GM19025 (cell line): Measurements from ENCODE around the gene MGME1.

Experiments
- ATAC-seq: cut with Tn5 transposase; IDR thresholded peaks from one replicate; pipeline ENCODE4 v1.9.1; 2021; ENCODE audit warnings: mild to moderate bottlenecking, low read depth, moderate library complexity; ENCODE audit not compliant: unreplicated experiment

MGME1 gene

DNA sequence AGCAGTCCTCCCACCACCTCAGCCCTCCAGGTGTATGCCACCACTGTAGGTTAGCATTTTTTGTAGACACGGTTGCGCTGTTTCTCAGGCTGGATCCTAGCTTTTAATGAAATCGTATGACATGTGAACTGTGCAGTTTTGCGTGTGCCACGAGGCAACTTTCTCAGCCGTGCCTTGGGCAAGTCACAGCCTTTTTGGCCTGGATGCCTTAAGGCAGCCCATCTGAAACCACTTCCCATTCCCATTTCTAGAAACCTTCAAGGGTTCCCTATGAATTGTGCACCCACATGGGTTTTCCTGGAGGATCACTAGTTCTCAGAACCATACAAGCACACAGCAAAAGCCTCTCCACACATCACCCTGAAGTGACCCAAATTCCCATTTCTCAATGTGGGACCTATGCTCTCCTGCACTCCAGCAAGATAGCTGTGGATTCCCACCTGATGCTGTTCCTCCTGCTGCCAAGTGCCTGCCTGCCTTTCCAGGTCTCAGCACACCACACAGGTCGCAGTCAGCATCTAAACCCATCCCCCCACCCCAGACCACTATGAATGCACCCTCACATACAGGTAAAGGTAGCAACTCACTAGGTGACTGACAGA is 29.1 kb upstream of the MGME1 start:
- ATAC-seq: no peak

DNA sequence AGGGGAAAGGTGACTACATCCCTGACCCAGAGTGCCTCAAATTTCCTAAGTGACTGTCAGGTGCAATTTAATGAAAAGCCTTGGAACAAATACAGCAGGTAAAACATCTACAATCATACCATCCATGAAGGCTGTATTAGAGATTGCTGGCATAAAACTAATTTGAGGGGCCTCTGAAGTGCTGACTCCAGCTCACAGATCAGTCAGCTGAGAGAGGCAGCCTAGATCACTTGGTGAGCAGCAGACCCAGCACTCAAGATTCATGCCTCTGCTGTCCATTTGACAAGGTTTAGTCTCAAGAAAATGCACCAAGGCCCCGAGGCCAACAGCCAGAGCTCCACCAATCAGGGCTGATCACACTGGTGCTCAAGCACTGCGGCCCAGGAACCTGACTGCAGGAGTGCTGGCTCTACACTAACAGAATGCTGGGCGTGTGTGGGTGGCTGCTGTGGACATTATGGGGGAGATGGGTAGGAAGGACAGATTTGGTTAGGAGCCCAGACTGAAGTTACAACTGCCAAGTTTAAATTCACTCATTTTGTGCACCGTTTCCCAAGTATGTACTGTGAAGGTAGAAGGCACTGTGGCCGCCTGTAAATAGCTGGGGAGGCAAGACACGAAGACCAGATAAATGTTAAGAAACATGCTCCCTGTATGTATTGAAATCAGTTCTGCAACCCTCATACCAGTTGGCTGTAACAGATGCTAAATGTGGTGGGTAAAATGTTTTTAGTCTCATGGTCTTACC is 28.4 kb upstream of the MGME1 start:
- ATAC-seq: no peak

DNA sequence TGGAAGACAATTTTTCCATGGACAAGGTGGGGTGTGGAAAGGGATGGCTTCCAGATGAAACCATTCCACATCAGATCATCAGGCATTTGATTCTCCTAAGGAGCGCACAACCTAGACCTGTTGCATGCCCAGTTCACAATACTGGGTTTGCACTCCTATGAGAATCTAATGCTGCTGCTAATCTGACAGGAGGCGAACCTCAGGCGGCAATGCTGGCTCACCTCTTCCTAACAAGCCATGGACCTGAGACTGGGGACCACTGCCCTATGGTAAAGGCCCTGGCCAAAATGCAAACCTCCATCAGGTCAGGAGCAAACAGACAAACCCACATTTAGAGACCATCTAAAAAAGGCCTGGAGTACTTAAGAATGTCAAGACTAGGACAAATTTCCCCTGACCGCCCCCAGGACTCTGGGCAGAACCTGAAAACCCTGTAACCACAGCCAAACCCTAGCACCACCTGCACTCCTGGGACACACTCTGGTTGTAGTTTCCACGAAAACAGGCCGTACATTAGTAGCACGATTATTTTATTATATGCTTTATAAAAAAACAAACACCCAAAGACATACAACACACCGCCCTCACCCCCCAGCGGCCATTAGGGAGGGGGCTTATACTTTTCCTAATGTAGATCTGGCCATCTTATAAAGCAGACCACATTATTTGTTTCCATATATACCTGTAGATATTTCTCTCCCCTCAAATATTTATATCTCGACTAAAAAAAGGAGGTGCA is 27.6 kb upstream of the MGME1 start:
- no peak for ATAC-seq

DNA sequence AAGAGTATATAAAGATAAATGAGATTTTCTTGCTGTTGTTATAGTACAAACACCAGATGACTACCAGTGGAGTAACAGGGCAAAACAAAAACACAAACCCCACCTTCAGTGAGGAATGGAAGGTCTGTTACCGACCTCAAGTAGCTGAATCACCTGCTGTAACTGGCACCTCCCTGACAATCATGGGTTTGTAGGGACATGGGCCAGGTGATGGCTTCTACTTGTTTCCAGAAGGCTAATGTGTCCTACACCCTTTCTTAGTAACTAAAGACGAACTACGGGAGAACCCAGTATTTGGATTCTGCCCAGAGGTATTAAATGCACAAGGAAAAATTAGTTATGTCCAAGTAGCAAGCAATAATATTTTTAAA is 27.0 kb upstream of the MGME1 start:
- ATAC-seq: no peak

DNA sequence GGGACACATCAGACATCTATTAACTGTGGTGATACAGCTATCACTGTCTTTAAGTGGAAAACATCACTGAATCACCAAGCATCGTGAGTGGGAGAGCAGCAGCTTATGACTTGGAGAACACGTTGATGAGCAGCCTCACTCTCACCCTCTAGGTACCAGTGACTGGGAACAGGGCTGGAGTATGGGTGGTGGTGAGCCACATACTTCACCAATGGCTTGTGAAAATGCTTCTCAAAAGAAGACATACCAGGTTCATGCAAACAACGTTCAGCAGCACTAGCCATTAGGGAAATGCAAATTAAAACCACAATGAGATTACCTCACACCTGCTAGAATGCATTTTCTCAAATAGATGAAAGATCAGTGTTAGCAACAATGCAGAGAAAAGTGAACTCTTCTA is 25.5 kb upstream of the MGME1 start:
- peak; percentile 78 for ATAC-seq

DNA sequence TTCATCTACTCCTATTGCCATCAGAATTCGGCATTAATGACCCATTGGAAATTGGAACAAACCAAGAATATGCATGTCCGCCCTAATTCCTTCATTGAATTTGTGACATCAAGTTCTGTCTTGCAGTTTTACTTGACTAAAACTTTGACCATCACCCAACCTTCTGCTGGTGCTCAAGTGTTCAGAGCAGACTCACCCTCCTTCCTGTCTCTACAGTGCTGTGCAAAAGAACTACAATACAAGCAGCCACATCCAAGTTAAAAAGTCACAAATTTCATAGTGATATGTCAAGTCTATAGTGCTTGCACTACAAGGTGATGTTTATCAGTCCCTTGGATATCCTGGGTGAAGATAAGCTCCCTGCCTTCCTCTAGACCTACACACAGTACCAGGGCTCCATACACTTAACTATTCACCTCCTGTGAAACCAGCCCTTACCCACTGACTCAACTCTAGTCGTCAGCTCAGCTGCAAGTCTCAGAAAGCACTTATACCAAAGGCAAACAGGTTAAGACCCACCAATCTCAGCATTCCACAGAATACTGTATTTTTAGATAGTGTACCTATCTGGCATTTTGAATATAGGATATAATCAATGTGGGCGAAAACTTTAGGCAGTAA is 23.9 kb upstream of the MGME1 start:
- ATAC-seq: no peak

DNA sequence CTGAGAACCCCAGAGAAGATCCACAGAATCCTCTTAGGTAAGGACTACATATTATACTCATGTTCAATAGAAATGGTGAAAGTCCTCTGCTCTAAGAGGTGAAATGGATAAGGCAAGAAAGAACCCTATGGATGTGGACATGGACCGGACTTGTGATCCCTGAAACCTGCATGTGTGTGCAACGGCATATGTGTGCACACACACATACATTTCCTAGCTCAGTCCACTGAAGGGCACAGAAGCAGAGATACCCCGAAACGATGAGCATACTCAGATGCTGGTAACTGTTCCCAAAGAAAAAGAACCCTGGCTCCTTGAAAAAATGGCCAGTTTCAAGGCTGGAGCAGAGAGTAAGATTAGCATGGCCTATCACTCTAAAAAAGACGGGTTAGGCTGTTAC is 22.8 kb upstream of the MGME1 start:
- no peak for ATAC-seq

DNA sequence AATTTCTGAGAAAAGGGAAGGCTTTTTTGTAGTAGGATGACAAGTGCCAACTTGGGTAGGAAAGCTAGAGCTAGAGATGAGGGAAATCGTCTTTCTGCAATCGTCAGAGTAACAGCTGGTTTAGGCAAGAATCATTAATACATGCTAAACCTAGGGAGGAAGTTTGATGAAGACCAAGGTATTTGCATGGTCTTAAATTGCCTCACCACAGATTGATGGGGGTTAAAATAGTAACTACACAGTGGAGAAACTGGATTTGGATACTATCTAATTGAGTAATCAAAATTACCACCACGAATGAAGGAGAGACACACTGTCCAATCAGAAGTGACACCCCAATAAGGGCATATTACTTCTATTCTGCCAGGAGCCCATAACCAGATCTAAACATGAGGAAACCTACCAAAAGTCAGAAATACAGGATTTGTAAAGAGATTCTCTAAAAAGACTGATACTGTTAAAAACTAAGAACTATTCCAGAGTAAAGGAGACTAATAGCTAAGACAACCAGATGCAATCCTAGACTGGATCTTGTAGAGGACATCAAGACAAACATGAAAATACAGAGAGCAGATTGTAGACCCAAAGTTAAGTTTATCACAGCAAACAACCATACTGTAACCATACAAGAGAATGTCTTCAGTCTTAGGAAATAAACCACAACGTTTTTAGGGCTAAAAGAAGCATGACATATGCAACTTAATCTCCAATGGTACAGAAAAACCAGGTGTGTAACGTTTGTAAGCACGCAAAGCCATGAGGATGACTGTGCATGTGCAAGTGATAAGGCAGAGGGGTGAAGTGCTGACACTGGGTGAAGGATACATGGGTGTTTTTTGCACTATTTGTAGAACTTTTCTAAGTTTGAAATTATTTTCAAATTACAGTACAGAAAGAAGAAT is 22.0 kb upstream of the MGME1 start:
- no peak for ATAC-seq

DNA sequence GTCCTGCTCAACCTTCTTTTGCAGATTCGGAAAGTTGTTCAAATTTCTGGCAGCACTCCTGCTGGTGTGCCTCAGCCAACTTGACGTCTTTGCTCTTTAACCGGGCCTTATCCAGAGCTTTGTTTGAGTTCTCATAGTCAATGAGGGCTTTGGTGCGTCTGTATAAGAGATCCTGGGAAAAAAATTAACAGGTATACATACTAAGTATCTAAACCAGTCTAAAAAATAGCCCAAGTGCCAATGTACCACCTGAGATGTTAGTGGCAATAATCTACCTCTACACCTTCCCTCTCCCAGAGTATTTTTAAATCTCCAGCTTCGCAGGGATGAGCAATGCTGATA is 21.4 kb upstream of the MGME1 start:
- ATAC-seq: no peak

DNA sequence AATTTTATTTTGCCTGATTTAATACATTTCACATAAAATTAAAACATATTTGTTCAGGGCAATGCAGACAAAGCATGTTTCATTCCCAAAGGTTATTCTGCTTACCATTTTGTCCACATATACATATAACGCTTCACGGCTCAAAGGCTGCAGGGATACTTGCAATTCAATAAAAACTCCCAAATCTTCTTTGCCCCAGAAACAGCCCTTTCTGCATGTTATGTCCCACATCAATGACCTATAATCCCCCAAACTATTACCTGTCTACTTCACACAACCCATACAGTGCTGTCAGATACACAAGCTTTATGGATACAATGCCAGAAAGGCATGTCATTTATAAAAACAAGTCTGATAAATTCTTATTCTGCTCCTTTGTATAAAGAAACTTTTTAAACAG is 20.4 kb upstream of the MGME1 start:
- ATAC-seq: no peak

DNA sequence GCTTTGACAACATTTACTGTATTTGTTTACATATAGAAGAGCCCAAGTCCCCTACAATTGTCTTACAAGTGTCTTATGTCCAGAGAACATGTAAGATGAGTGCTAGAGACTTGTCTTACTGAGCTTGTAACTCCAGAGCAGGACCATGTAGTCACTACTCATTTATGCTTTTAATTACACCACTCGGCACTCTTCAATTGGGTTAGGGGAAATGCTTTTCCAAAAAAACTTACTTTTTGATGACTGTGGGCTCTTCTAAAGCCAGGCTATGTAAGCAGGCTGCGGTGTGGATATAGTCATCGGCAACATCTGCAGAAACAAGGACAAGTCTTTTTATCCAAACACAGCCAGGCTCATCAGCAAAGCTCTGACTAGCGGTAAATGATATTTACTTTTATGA is 18.9 kb upstream of the MGME1 start:
- ATAC-seq: no peak

DNA sequence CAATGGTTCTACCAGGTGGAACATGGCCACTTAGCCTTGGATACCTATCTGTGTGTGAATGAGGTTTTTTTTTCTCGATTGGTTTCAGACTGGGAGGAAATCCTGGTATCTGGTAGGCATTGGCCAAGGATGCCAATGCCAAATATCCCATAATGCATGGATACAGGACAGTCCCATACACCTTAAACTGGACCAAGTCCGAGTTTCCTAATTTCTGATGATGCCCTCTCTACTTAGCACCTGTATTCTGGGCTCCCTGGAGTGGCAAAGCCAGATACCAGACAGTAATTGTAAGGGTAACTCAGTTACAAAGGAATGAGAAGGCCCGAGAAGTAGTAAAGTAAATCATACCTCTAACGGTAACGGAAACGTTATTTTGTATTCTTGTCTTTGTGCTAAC is 18.1 kb upstream of the MGME1 start:
- no peak for ATAC-seq

DNA sequence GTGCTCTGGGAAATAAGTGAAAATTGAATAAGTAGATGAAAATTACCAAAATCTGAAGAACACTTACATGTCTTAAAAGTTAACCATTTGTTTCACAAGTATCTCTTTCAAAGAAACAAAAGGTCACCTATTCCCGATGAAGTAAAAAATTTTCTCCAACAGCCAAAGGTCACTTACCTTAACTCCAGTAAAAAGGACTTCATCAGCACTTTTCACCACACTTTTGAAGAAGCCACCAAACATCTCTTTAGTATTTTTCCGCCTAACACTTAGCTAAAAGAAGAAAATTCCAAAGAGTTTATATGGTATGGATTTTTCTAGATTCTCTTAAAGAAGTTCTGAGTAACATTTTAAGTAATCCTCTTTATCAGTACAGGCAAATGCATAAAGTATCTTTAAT is 17.5 kb upstream of the MGME1 start:
- ATAC-seq: no peak

DNA sequence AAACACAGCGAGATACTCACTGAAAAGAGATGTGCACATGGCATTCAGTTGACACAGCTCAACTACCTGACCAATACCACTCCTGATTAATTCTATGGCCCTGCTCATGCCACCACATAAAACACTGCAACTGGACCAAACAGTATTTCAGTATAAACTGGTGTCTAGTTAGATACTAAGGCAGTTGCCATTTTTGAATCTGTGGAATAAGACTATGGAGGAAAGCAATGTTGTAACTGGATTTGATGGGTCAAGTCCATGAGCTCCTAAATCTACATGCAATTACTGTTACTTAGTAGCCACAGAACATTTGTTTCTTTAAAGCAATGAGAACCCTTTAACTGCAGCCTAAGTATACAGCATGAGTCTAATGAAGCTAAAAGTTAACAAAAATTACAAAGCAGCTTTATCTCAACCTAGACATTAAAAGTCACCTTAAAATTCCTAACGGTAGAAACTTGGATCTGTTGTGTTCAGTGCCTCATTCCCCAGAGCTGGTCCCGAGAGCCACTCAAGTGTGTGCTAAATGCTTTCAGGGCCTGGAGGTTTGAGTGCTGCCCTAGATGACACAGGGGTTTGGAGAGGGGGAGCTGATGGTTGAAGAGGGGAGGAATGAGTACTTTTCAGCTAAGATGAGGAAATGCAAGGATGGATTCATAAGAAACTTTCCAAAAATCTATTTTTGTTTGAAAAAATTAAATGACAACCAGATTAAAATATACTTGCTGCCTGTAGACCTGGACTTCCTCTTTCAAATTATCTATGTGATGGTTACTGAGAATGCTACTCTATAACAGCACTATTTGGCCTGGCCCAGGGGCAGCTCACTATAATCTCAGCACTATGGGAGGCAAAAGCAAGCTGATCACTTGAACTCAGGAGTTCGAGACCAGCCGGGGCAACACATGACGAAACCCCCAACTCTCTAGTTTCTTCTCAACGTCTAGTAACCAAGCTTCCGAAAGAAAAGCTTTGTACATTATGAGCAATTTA is 15.8 kb upstream of the MGME1 start:
- ATAC-seq: no peak

DNA sequence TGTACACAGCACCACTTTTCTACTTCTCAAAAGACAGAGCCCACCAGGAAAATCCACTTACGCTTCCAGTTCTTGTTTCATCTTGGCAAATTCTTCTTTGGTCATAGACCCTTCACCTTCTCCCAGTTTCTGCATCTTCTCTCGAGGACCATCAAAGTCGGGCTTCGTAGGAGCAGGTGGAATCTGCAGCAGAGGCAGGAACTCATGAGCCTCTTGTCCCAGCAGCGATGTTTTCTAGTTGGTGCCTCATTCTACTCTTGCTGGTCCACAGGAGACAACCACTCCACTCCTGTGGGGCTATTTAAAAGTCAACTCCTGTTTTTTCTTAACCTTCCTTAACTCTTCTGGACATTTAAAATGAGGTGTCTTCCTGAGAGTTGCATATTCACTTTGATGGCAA is 14.9 kb upstream of the MGME1 start:
- ATAC-seq: no peak

DNA sequence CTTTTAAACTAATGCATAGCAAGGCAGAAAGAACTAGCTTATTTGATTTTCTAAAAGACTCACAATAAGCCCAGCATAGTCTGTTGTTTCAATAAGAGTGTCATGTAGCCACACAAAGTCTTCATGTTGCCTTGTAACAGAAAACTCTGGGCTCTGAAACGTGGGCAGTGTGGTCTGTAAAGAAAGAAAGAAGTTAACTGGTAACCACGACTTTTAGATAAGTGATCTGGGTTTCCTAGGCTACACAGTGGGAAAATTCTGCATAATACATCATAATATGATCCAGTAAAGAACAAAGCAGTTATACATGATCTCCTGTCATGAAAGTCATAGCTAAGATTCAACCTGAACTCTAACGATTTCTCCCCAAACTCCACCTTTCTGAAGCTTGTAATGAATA is 13.5 kb upstream of the MGME1 start:
- no peak for ATAC-seq

DNA sequence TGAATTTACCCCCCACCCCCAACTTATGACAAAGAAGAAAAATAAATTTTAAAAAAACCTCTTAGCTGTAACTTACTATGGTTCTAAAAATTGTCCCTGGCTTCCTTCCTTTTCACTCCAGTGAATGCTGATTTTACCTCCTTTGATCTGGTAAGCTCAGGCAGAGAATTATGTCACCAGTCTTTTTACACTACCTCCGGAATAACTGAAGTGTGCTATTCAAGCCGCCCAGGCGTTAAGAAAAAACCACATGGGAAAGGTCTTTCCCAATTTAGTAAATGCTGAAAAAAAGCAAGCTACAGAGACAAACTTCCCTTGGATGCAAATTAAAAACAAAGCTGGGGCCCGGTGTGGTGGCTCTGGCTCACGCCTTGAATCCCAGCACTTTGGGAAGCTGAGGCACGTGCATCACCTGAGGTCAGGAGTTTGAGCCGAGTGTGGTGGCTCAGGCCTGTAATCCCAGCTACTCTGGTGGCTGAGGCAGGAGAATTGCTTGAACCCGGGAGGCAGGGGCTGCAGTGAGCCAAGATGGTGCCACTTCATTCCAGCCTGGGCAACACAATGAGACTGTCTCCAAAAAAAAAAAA is 12.6 kb upstream of the MGME1 start:
- ATAC-seq: no peak

DNA sequence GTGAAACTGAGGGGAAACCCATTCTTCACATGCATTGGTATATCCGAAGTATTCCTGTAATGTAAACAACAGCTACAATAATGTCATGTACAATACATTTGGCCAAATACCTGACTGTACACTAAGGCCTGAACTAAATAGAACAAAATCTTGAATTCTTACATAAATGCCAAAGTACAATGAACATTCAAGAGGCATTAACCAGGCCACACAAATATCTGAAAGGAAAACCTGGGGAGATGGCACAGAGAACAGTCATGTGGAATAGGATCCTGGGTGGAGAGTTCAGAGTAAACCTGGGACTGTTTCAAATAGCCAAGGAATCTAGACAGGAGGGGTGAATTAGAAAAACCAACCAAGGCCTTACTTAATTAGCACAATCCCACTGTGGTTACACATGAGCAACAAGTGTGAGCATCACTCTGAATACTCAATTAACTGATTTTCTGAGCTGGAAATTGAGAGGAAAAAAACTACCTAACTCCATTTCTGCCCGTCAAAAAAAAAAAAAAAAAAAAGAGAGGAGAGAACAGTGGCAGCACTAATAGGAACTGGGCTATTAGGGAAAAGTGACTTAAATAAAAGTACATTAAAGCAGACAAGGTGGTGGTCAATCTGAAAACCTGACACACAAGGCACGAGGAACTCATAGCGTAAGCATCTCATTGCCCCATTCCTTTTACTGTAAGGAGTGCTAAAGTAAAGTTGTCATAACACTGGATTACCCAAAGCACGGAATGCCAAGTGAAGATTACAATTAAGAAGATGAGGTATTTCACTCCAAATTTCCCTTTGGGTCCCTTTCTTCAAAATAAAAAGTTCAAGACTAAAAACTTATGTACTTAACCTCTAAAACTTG is 11.1 kb upstream of the MGME1 start:
- ATAC-seq: no peak
